ENCODE data around the gene IL5RA.

Gene IL5RA

GRCh38 chr3:3107181-3107580, 3.0 kb downstream of the IL5RA start:
- DNase-seq (ENCODE audit: low read depth): no peak

- DNase-seq (ENCODE audit: low read depth): no peak
These were observed 4.4 kb downstream of the IL5RA start for GRCh38 chr3:3105815-3106214.

- no peak for DNase-seq (ENCODE audit: low read depth)
These were observed 4.9 kb downstream of the IL5RA start for GRCh38 chr3:3105246-3105645.

GRCh38 chr3:3102751-3103150, 7.4 kb downstream of the IL5RA start:
- DNase-seq (ENCODE audit: low read depth): no peak

- DNase-seq (ENCODE audit: low read depth): no peak
These were observed 8.3 kb downstream of the IL5RA start for GRCh38 chr3:3101660-3102458.

- DNase-seq (ENCODE audit: low read depth): no peak
These were observed 12.2 kb downstream of the IL5RA start for GRCh38 chr3:3097958-3098357.

- no peak for DNase-seq (ENCODE audit: low read depth)
These were observed 21.2 kb downstream of the IL5RA start for GRCh38 chr3:3089017-3089416.

- no peak for DNase-seq (ENCODE audit: low read depth)
These were observed 22.3 kb downstream of the IL5RA start for GRCh38 chr3:3087716-3088465.

- DNase-seq (ENCODE audit: low read depth): no peak
These were observed 22.9 kb downstream of the IL5RA start for GRCh38 chr3:3087279-3087678.

- no peak for DNase-seq (ENCODE audit: low read depth)
These were observed 23.9 kb downstream of the IL5RA start for GRCh38 chr3:3086239-3086638.

GRCh38 chr3:3085782-3086181, 24.4 kb downstream of the IL5RA start:
- DNase-seq (ENCODE audit: low read depth): no peak

- no peak for DNase-seq (ENCODE audit: low read depth)
These were observed 25.3 kb downstream of the IL5RA start for GRCh38 chr3:3084890-3085289.

GRCh38 chr3:3082234-3082924, 27.8 kb downstream of the IL5RA start:
- DNase-seq (ENCODE audit: low read depth): no peak

GRCh38 chr3:3081381-3082233, 28.6 kb downstream of the IL5RA start:
- no peak for DNase-seq (ENCODE audit: low read depth)

- no peak for DNase-seq (ENCODE audit: low read depth)
These were observed 29.9 kb downstream of the IL5RA start for GRCh38 chr3:3080309-3080708.

GRCh38 chr3:3074551-3075257, 35.5 kb downstream of the IL5RA start:
- no peak for DNase-seq (ENCODE audit: low read depth)

GRCh38 chr3:3071136-3071535, 39.0 kb downstream of the IL5RA start:
- DNase-seq (ENCODE audit: low read depth): no peak

- no peak for DNase-seq (ENCODE audit: low read depth)
These were observed 40.5 kb downstream of the IL5RA start for GRCh38 chr3:3069723-3070122.

- no peak for DNase-seq (ENCODE audit: low read depth)
These were observed 41.8 kb downstream of the IL5RA start for GRCh38 chr3:3068358-3068881.

- DNase-seq (ENCODE audit: low read depth): no peak
These were observed 43.3 kb downstream of the IL5RA start for GRCh38 chr3:3066910-3067309.

GRCh38 chr3:3066378-3066777, 43.8 kb downstream of the IL5RA start:
- no peak for DNase-seq (ENCODE audit: low read depth)
